HEK293 (cell line): Measurements from ENCODE around the gene ITGA8.

Source experiments
- CTCF ChIA-PET: fragments of 350-600 bp; formaldehyde crosslinking; extraction: SDS; loops from one replicate; lab custom pipeline; 2021; ENCODE audit warnings: antibody characterized with exemption; lab: Yijun Ruan, JAX
- POLR2A ChIA-PET: fragments of 300-600 bp; formaldehyde crosslinking; extraction: SDS; loops from one replicate; lab custom pipeline; 2020; ENCODE audit warnings: antibody characterized with exemption, inconsistent platforms; lab: Yijun Ruan, JAX
- H3K27ac ChIP-seq: fragments of 200-500 bp; sonication (Bioruptor generic); 2 replicates; pipeline ENCODE4 v1.5.1; 2014; ENCODE audit warnings: low read depth, low read length, control low read depth, inconsistent platforms; ENCODE audit errors: extremely low read depth
- H3K36me3 ChIP-seq, 2 experiments: fragments of 200-500 bp in 1 of 2; sonication (Bioruptor generic) in 1 of 2; 1 replicate in 1 of 2; 2 replicates in 1 of 2; pipeline ENCODE4 v1.5.1; 2014 to 2017; ENCODE audit warnings: inconsistent platforms in 2 of 2, low read length in 2 of 2; ENCODE audit not compliant: control insufficient read depth in 2 of 2, insufficient read depth in 1 of 2
- H3K4me1 ChIP-seq: fragments of 200-500 bp; sonication (Bioruptor generic); 2 replicates; pipeline ENCODE4 v1.5.1; 2014; ENCODE audit warnings: mild to moderate bottlenecking, low read length, inconsistent platforms; ENCODE audit not compliant: control insufficient read depth, insufficient read depth
- H3K4me3 ChIP-seq: 2 replicates; pipeline ENCODE4 v1.5.1; 2011; ENCODE audit warnings: low read depth, mild to moderate bottlenecking, control low read depth, low read length, moderate library complexity
- H3K9me3 ChIP-seq: fragments of 200-500 bp; sonication (Bioruptor generic); 2 replicates; pipeline ENCODE4 v1.5.1; 2014; ENCODE audit warnings: low read depth, low read length, inconsistent platforms; ENCODE audit not compliant: control insufficient read depth, insufficient read depth
- BCL6B ChIP-seq: fragments of 450-650 bp; formaldehyde crosslinking; IDR thresholded peaks from 2 replicates; pipeline ENCODE4 v1.5.1; 2017; ENCODE audit warnings: missing biosample characterization, missing genetic modification characterization
- EGR2 ChIP-seq: fragments of 450-650 bp; formaldehyde crosslinking; IDR thresholded peaks from 2 replicates; pipeline ENCODE4 v1.5.1; 2016; ENCODE audit warnings: low read depth, missing biosample characterization, missing genetic modification characterization
- FEZF1 ChIP-seq: fragments of 450-650 bp; formaldehyde crosslinking; IDR thresholded peaks from 2 replicates; pipeline ENCODE4 v1.5.1; 2016; ENCODE audit warnings: missing biosample characterization, missing genetic modification characterization
- GLI2 ChIP-seq: fragments of 450-650 bp; formaldehyde crosslinking; IDR thresholded peaks from 2 replicates; pipeline ENCODE4; 2017; ENCODE audit warnings: missing biosample characterization, missing genetic modification characterization, low read depth, borderline replicate concordance
- IKZF3 ChIP-seq: fragments of 450-650 bp; IDR thresholded peaks from 2 replicates; pipeline ENCODE4 v1.5.0; 2018; ENCODE audit warnings: missing biosample characterization, mild to moderate bottlenecking, missing genetic modification characterization, moderate library complexity
- KLF1 ChIP-seq: fragments of 450-650 bp; formaldehyde crosslinking; IDR thresholded peaks from 2 replicates; pipeline ENCODE4 v1.5.1; 2016; ENCODE audit warnings: missing biosample characterization, missing genetic modification characterization
- KLF8 ChIP-seq: fragments of 450-650 bp; formaldehyde crosslinking; IDR thresholded peaks from 2 replicates; pipeline ENCODE4 v1.5.1; 2016; ENCODE audit warnings: missing biosample characterization, missing genetic modification characterization
- PRDM4 ChIP-seq: fragments of 450-650 bp; formaldehyde crosslinking; IDR thresholded peaks from 2 replicates; pipeline ENCODE4 v1.5.1; 2017; ENCODE audit warnings: missing biosample characterization, missing genetic modification characterization
- WT1 ChIP-seq: fragments of 450-650 bp; formaldehyde crosslinking; IDR thresholded peaks from 2 replicates; pipeline ENCODE4 v1.5.1; 2016; ENCODE audit warnings: missing biosample characterization, missing genetic modification characterization
- YY2 ChIP-seq: fragments of 450-650 bp; formaldehyde crosslinking; IDR thresholded peaks from 2 replicates; pipeline ENCODE4 v1.5.1; 2016; ENCODE audit warnings: missing biosample characterization, missing genetic modification characterization
- ZBTB10 ChIP-seq: fragments of 450-650 bp; formaldehyde crosslinking; IDR thresholded peaks from 2 replicates; pipeline ENCODE4 v1.5.1; 2016; ENCODE audit warnings: missing biosample characterization, missing genetic modification characterization
- ZBTB48 ChIP-seq: fragments of 450-650 bp; formaldehyde crosslinking; IDR thresholded peaks from 2 replicates; pipeline ENCODE4 v1.5.1; 2016; ENCODE audit warnings: missing biosample characterization, missing genetic modification characterization
- ZIC2 ChIP-seq: fragments of 450-650 bp; formaldehyde crosslinking; IDR thresholded peaks from 2 replicates; pipeline ENCODE4 v1.5.1; 2016; ENCODE audit warnings: missing biosample characterization, missing genetic modification characterization
- ZNF10 ChIP-seq: fragments of 450-650 bp; formaldehyde crosslinking; IDR thresholded peaks from 2 replicates; pipeline ENCODE4 v1.5.1; 2017; ENCODE audit warnings: missing biosample characterization, missing genetic modification characterization
- ZNF138 ChIP-seq: fragments of 450-650 bp; formaldehyde crosslinking; IDR thresholded peaks from 2 replicates; pipeline ENCODE4 v1.5.1; 2016; ENCODE audit warnings: missing biosample characterization, missing genetic modification characterization, borderline replicate concordance
- ZNF169 ChIP-seq: fragments of 450-650 bp; formaldehyde crosslinking; IDR thresholded peaks from 2 replicates; pipeline ENCODE4 v1.5.1; 2016; ENCODE audit warnings: missing biosample characterization, missing genetic modification characterization
- ZNF354C ChIP-seq: fragments of 450-650 bp; formaldehyde crosslinking; IDR thresholded peaks from 2 replicates; pipeline ENCODE4 v1.5.1; 2016; ENCODE audit warnings: missing biosample characterization, missing genetic modification characterization, low read depth, borderline replicate concordance
- ZNF366 ChIP-seq: fragments of 450-650 bp; formaldehyde crosslinking; conservative IDR thresholded peaks from 2 replicates; pipeline ENCODE4 v1.5.1; 2016; ENCODE audit warnings: missing biosample characterization, missing genetic modification characterization
- ZNF423 ChIP-seq: fragments of 450-650 bp; formaldehyde crosslinking; IDR thresholded peaks from 2 replicates; pipeline ENCODE4 v1.5.1; 2016; ENCODE audit warnings: missing biosample characterization, missing genetic modification characterization
- ZNF449 ChIP-seq: fragments of 450-650 bp; formaldehyde crosslinking; IDR thresholded peaks from 2 replicates; pipeline ENCODE4 v1.5.1; 2017; ENCODE audit warnings: missing biosample characterization, mild to moderate bottlenecking, missing genetic modification characterization, moderate library complexity
- ZNF596 ChIP-seq: fragments of 450-650 bp; IDR thresholded peaks from 2 replicates; pipeline ENCODE4 v1.5.0; 2018; ENCODE audit warnings: missing biosample characterization, mild to moderate bottlenecking, missing genetic modification characterization, moderate library complexity
- ZNF626 ChIP-seq: fragments of 450-650 bp; sonication (Bioruptor Pico); formaldehyde crosslinking; IDR thresholded peaks from 2 replicates; pipeline ENCODE4 v1.5.1; 2018; ENCODE audit warnings: missing biosample characterization, missing genetic modification characterization, inconsistent platforms
- ZNF629 ChIP-seq: fragments of 450-650 bp; formaldehyde crosslinking; IDR thresholded peaks from 2 replicates; pipeline ENCODE4 v1.5.1; 2017; ENCODE audit warnings: missing biosample characterization, missing genetic modification characterization
- ZNF777 ChIP-seq: fragments of 450-650 bp; formaldehyde crosslinking; IDR thresholded peaks from 2 replicates; pipeline ENCODE4 v1.5.1; 2017; ENCODE audit warnings: missing biosample characterization, missing genetic modification characterization, borderline replicate concordance
- ZSCAN23 ChIP-seq: fragments of 450-650 bp; formaldehyde crosslinking; IDR thresholded peaks from 2 replicates; pipeline ENCODE4 v1.5.1; 2016; ENCODE audit warnings: missing biosample characterization, missing genetic modification characterization
- TF ChIP-seq, protein P1 (sequence below): fragments of 450-650 bp; formaldehyde crosslinking; conservative IDR thresholded peaks from 2 replicates; pipeline ENCODE4 v1.5.1; 2016; ENCODE audit warnings: low read depth, missing biosample characterization, missing genetic modification characterization
- TF ChIP-seq, protein P2 (sequence below): IDR thresholded peaks from 2 replicates; pipeline ENCODE4 v1.6.1; 2011; ENCODE audit warnings: mild to moderate bottlenecking, low read depth, low read length, borderline replicate concordance

Gene ITGA8

DNA sequence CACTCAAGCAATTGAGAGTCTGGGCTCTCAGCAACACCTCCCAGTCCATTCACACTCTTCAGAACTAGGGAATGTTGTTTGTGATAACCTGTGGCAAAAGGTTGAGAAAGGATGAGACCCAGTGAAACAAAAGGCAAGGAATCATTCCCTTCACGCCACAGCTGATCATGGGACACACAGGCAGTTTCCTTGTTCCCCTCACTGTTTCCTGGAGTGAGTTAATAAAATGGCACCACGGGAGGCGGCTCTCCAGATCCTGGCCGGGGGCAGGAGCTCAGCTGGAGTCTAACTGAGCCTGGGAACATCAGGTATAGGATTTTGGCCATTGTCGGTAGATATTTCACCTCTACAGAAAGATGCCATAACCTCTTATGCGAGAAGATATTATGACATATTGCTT lies 241.3 kb downstream of the ITGA8 start:
- Histone ChIP-seq H3K27ac (no peak overlapping the region), H3K9me3 (no peaks in the 10 kb centered on the region), H3K4me1 (peaks cover 5% of the 10 kb centered on the region), H3K36me3 (no peaks in the 10 kb centered on the region), H3K4me3 (no peak overlapping the region)
- CTCF ChIA-PET = interaction anchor here (0.6 kb wide), 1 partner anchor 422 kb away, joined by 5 read pairs; no protein-coding TSS in a partner anchor
- POLR2A ChIA-PET = no interaction called here
- TF ChIP-seq ZNF423 (tag by site-specific recombination) (peak; percentile 59), PRDM4 (peak; percentile 69; the same call in 1 of the 2 replicates), ZNF777 (no peak), ZNF10 (tag by site-specific recombination) (no peak), ZNF449 (tag by site-specific recombination) (no peak), ZNF138 (tag by site-specific recombination) (no peak), ZNF626 (tag by site-specific recombination) (no peak), IKZF3 (no peak), FEZF1 (no peak), ZNF366 (tag by site-specific recombination) (no peak), ZNF596 (tag by site-specific recombination) (no peak), WT1 (tag by site-specific recombination) (no peak), GLI2 (no peak), EGR2 (tag by site-specific recombination) (no peak), YY2 (tag by site-specific recombination) (no peak), ZNF354C (no peak), ZIC2 (tag by site-specific recombination) (peak; percentile 96), KLF1 (tag by site-specific recombination) (no peak), ZBTB10 (no peak), ZSCAN23 (tag by site-specific recombination) (no peak), ZNF629 (tag by site-specific recombination) (no peak), KLF8 (tag by site-specific recombination) (no peak), ZNF169 (no peak), ZBTB48 (tag by site-specific recombination) (no peak), BCL6B (tag by site-specific recombination) (no peak)
- TF ChIP-seq, protein P1, sequence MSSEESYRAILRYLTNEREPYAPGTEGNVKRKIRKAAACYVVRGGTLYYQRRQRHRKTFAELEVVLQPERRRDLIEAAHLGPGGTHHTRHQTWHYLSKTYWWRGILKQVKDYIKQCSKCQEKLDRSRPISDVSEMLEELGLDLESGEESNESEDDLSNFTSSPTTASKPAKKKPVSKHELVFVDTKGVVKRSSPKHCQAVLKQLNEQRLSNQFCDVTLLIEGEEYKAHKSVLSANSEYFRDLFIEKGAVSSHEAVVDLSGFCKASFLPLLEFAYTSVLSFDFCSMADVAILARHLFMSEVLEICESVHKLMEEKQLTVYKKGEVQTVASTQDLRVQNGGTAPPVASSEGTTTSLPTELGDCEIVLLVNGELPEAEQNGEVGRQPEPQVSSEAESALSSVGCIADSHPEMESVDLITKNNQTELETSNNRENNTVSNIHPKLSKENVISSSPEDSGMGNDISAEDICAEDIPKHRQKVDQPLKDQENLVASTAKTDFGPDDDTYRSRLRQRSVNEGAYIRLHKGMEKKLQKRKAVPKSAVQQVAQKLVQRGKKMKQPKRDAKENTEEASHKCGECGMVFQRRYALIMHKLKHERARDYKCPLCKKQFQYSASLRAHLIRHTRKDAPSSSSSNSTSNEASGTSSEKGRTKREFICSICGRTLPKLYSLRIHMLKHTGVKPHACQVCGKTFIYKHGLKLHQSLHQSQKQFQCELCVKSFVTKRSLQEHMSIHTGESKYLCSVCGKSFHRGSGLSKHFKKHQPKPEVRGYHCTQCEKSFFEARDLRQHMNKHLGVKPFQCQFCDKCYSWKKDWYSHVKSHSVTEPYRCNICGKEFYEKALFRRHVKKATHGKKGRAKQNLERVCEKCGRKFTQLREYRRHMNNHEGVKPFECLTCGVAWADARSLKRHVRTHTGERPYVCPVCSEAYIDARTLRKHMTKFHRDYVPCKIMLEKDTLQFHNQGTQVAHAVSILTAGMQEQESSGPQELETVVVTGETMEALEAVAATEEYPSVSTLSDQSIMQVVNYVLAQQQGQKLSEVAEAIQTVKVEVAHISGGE (tag by site-specific recombination) = no peak
- TF ChIP-seq, protein P2, sequence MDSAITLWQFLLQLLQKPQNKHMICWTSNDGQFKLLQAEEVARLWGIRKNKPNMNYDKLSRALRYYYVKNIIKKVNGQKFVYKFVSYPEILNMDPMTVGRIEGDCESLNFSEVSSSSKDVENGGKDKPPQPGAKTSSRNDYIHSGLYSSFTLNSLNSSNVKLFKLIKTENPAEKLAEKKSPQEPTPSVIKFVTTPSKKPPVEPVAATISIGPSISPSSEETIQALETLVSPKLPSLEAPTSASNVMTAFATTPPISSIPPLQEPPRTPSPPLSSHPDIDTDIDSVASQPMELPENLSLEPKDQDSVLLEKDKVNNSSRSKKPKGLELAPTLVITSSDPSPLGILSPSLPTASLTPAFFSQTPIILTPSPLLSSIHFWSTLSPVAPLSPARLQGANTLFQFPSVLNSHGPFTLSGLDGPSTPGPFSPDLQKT = no peak
